HepG2 (cell line): ENCODE data around the gene FOXN3. TPM values are rescaled to one million over a fixed set of nuclear protein-coding genes. Genes with fewer than 3 reads are reported as not detected.

Source experiments
- ATF7-NPFF ChIP-seq: sonication (generic); formaldehyde crosslinking; IDR thresholded peaks from 2 replicates; pipeline ENCODE4 v1.8.1; 2023; ENCODE audit warnings: mild to moderate bottlenecking, low read depth, missing genetic modification reagents, moderate library complexity
- DPF2 ChIP-seq: sonication (generic); formaldehyde crosslinking; IDR thresholded peaks from 2 replicates; pipeline ENCODE4 v1.4.0; 2020; ENCODE audit warnings: mild to moderate bottlenecking, low read depth, missing genetic modification reagents, borderline replicate concordance
- ELF3 ChIP-seq: IDR thresholded peaks from 2 replicates; pipeline ENCODE4 v1.6.1; 2016; ENCODE audit warnings: missing genetic modification reagents, missing compliant biosample characterization
- ESRRA ChIP-seq: sonication (generic); formaldehyde crosslinking; IDR thresholded peaks from 2 replicates; pipeline ENCODE4 v1.5.1; 2020; ENCODE audit warnings: mild to moderate bottlenecking, low read depth, missing genetic modification reagents
- ETV5 ChIP-seq: IDR thresholded peaks from 2 replicates; pipeline ENCODE4 v1.6.1; 2018; ENCODE audit warnings: missing biosample characterization, missing genetic modification reagents, inconsistent platforms, borderline replicate concordance
- HMG20B ChIP-seq: conservative IDR thresholded peaks from 2 replicates; pipeline ENCODE4 v1.6.1; 2016; ENCODE audit warnings: missing genetic modification reagents, missing compliant biosample characterization
- HNF4A ChIP-seq: sonication (generic); formaldehyde crosslinking; IDR thresholded peaks from 2 replicates; pipeline ENCODE4 v1.4.0; 2020; ENCODE audit warnings: missing genetic modification reagents
- JUN ChIP-seq: sonication (generic); formaldehyde crosslinking; IDR thresholded peaks from 2 replicates; pipeline ENCODE4 v1.4.0; 2020; ENCODE audit warnings: mild to moderate bottlenecking, missing genetic modification reagents
- JUNB ChIP-seq: sonication (generic); formaldehyde crosslinking; IDR thresholded peaks from 2 replicates; pipeline ENCODE4 v1.8.0; 2022; ENCODE audit warnings: missing genetic modification reagents, mild to moderate bottlenecking, borderline replicate concordance
- JUND ChIP-seq: sonication (generic); formaldehyde crosslinking; IDR thresholded peaks from 2 replicates; pipeline ENCODE4 v1.8.0; 2022; ENCODE audit warnings: mild to moderate bottlenecking, missing genetic modification reagents
- MBD4 ChIP-seq: IDR thresholded peaks from 2 replicates; pipeline ENCODE4 v1.6.1; 2012; ENCODE audit warnings: low read length, inconsistent platforms, borderline replicate concordance
- NFIC ChIP-seq: IDR thresholded peaks from 2 replicates; pipeline ENCODE4 v1.6.1; 2012; ENCODE audit warnings: mild to moderate bottlenecking, low read length, inconsistent platforms
- POGK ChIP-seq: sonication (generic); formaldehyde crosslinking; conservative IDR thresholded peaks from 2 replicates; pipeline ENCODE4 v1.8.0; 2022; ENCODE audit warnings: mild to moderate bottlenecking, moderate library complexity, missing genetic modification reagents
- RXRB ChIP-seq: IDR thresholded peaks from 2 replicates; pipeline ENCODE4 v1.6.1; 2016; ENCODE audit warnings: borderline replicate concordance, missing genetic modification reagents, missing compliant biosample characterization
- SSRP1 ChIP-seq: IDR thresholded peaks from 2 replicates; pipeline ENCODE4 v1.6.1; 2016; ENCODE audit warnings: control low read depth
- TBX3 ChIP-seq: fragments of 450-650 bp; IDR thresholded peaks from 2 replicates; pipeline ENCODE4 v1.6.1; 2017; ENCODE audit warnings: antibody characterized with exemption, mild to moderate bottlenecking, inconsistent platforms, borderline replicate concordance
- TCF7 ChIP-seq: sonication (generic); IDR thresholded peaks from 2 replicates; pipeline ENCODE4 v1.6.1; 2016; ENCODE audit warnings: antibody characterized with exemption, low read depth
- ZMYM4 ChIP-seq: sonication (generic); formaldehyde crosslinking; IDR thresholded peaks from 2 replicates; pipeline ENCODE4 v1.8.1; 2023; ENCODE audit warnings: mild to moderate bottlenecking, missing genetic modification reagents
- ZNF292 ChIP-seq: sonication (generic); formaldehyde crosslinking; IDR thresholded peaks from 2 replicates; pipeline ENCODE4 v1.8.1; 2022; ENCODE audit warnings: mild to moderate bottlenecking, low read depth, missing genetic modification reagents, borderline replicate concordance
- ZNF382 ChIP-seq: sonication (generic); formaldehyde crosslinking; IDR thresholded peaks from 2 replicates; pipeline ENCODE4 v1.5.0; 2020; ENCODE audit warnings: missing genetic modification reagents, mild to moderate bottlenecking, borderline replicate concordance
- ZNF589 ChIP-seq: sonication (generic); formaldehyde crosslinking; conservative IDR thresholded peaks from 2 replicates; pipeline ENCODE4 v1.8.0; 2022; ENCODE audit warnings: mild to moderate bottlenecking, moderate library complexity, missing genetic modification reagents
- ZNF713 ChIP-seq: sonication (generic); formaldehyde crosslinking; IDR thresholded peaks from 2 replicates; pipeline ENCODE4 v1.4.0; 2020; ENCODE audit warnings: mild to moderate bottlenecking, missing genetic modification reagents
- polyA plus RNA-seq, 8 experiments: library from polyadenylated mRNA; depleted of rRNA in 3 of 8; stranded (reverse) in 7 of 8; unstranded in 1 of 8; fragments of >200 nt; fragmentation: Illumina TruSeq in 4 of 8; extraction: Trizol in 4 of 8; gene quantifications; 2 replicates each; pipeline versions ENCODE4 v1.2.1 to v1.2.3, GENCODE V29; 2011 to 2016; ENCODE audit warnings: low read depth in 4 of 8, missing spikeins in 1 of 8, mixed read lengths in 1 of 8; ENCODE audit not compliant: insufficient read depth in 1 of 8
- total RNA-seq, 5 experiments: library from RNA; depleted of rRNA; stranded (reverse); fragments of >200 nt; fragmentation: Illumina TruSeq; extraction: Trizol; gene quantifications; 2 replicates each; pipeline ENCODE4 v1.2.3, GENCODE V29; 2016; ENCODE audit warnings: low read depth in 1 of 5
- TF ChIP-seq, protein P1 (sequence below): sonication (generic); formaldehyde crosslinking; IDR thresholded peaks from 2 replicates; pipeline ENCODE4 v1.4.0; 2020; ENCODE audit warnings: missing genetic modification reagents, borderline replicate concordance
- TF ChIP-seq, protein P2 (sequence below): IDR thresholded peaks from 2 replicates; pipeline ENCODE4 v1.6.1; 2018; ENCODE audit warnings: missing genetic modification reagents, mild to moderate bottlenecking, missing compliant biosample characterization
- TF ChIP-seq, protein P3 (sequence below): IDR thresholded peaks from 2 replicates; pipeline ENCODE4 v1.6.1; 2016; ENCODE audit warnings: mild to moderate bottlenecking

FOXN3 gene
- total and polyA plus RNA-seq, 2 of the 13 experiments (the other 11 are each of a cell fraction or from before 2014, with no cell fraction given) = 32.4 to 70.2 TPM

GRCh38 chr14:89247457-89248122 lies 169.4 kb downstream of the FOXN3 start (continued):
- TF ChIP-seq JUNB (0 out of 2 replicates have a peak, but pooled peaks have one; percentile 26), JUN (0 out of 2 replicates have a peak, but pooled peaks have one; percentile 54), ZMYM4 (CRISPR knock-in tag) (peak; percentile 76), ATF7-NPFF (CRISPR knock-in tag) (no peak), POGK (no peak), ZNF713 (CRISPR knock-in tag) (no peak), HMG20B (CRISPR knock-in tag) (0 out of 2 replicates have a peak, but pooled peaks have one; percentile 20), ESRRA (CRISPR knock-in tag) (no peak), ETV5 (peak; percentile 65; the same call in 1 of the 2 replicates), ZNF382 (CRISPR knock-in tag) (no peak), ELF3 (CRISPR knock-in tag) (0 out of 2 replicates have a peak, but pooled peaks have one; percentile 17), ZNF292 (CRISPR knock-in tag) (peak; percentile 70; the same call in 1 of the 2 replicates), RXRB (0 out of 2 replicates have a peak, but pooled peaks have one; percentile 49), TCF7 (peak; percentile 78), HNF4A (CRISPR knock-in tag) (peak; percentile 59), ZNF589 (CRISPR knock-in tag) (no peak), JUND (0 out of 2 replicates have a peak, but pooled peaks have one; percentile 17), MBD4 (no peak), TBX3 (peak; percentile 54; the same call in 1 of the 2 replicates), SSRP1 (CRISPR knock-in tag) (peak; percentile 70; the same call in 1 of the 2 replicates), NFIC (peak; percentile 53; the same call in 1 of the 2 replicates), DPF2 (peak; percentile 84)
- TF ChIP-seq, protein P1, sequence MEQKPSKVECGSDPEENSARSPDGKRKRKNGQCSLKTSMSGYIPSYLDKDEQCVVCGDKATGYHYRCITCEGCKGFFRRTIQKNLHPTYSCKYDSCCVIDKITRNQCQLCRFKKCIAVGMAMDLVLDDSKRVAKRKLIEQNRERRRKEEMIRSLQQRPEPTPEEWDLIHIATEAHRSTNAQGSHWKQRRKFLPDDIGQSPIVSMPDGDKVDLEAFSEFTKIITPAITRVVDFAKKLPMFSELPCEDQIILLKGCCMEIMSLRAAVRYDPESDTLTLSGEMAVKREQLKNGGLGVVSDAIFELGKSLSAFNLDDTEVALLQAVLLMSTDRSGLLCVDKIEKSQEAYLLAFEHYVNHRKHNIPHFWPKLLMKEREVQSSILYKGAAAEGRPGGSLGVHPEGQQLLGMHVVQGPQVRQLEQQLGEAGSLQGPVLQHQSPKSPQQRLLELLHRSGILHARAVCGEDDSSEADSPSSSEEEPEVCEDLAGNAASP (CRISPR knock-in tag) = peak; percentile 49; the same call in 1 of the 2 replicates
- TF ChIP-seq, protein P2, sequence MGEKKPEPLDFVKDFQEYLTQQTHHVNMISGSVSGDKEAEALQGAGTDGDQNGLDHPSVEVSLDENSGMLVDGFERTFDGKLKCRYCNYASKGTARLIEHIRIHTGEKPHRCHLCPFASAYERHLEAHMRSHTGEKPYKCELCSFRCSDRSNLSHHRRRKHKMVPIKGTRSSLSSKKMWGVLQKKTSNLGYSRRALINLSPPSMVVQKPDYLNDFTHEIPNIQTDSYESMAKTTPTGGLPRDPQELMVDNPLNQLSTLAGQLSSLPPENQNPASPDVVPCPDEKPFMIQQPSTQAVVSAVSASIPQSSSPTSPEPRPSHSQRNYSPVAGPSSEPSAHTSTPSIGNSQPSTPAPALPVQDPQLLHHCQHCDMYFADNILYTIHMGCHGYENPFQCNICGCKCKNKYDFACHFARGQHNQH = 0 out of 2 replicates have a peak, but pooled peaks have one; percentile 33
- TF ChIP-seq, protein P3, sequence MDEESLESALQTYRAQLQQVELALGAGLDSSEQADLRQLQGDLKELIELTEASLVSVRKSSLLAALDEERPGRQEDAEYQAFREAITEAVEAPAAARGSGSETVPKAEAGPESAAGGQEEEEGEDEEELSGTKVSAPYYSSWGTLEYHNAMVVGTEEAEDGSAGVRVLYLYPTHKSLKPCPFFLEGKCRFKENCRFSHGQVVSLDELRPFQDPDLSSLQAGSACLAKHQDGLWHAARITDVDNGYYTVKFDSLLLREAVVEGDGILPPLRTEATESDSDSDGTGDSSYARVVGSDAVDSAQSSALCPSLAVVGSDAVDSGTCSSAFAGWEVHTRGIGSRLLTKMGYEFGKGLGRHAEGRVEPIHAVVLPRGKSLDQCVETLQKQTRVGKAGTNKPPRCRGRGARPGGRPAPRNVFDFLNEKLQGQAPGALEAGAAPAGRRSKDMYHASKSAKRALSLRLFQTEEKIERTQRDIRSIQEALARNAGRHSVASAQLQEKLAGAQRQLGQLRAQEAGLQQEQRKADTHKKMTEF (CRISPR knock-in tag) = no peak
